Bone marrow (tissue), 2 donors: ENCODE results near the gene SERAC1.

ENCODE experiments used
- DNase-seq, 2 donors: peaks; one replicate each; lab custom pipeline; 2025; lab: John Stamatoyannopoulos, UW

The SERAC1 gene

GRCh38 chr6:158122048-158122447, 46.0 kb downstream of the SERAC1 start:
- no peak for DNase-seq

DNA sequence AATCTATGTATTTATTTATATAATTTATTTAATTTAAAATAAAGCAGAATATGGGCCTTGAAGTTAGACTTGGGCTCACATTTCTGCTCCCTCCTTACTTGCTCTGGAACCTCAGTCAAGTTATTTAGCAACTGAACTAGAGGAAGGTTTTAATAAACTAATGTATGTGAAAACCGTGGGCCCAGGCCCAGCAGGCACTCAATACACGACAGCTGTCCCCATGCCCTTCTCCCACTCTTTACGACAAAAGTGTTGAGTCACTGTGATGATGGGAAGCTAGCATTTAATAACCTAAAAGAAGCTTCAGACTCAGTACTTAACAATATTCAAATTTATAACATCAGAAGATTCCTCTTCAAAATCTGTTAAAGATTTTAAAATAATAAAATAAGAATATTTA, 46.7 kb downstream of the SERAC1 start:
- DNase-seq = no peak

DNA sequence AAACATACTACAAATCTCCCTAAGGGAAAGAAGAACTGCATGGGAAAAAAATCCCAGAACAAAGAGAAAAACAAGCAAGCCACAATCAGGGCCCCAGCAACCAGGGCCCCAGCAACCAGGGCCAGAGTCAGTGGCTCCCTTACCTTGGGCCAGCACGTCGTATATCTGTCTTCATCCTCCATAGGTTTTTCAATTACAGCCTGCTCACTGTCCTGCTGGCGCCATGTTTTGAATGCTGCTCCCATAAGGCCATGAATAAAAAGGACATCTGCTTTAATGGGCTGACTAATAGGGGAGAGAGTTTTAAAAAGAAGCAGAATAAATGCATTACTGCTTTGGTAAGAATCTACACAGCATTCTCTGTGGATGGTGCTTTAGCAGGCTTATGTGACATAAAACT, 49.2 kb downstream of the SERAC1 start:
- no peak for DNase-seq

DNA sequence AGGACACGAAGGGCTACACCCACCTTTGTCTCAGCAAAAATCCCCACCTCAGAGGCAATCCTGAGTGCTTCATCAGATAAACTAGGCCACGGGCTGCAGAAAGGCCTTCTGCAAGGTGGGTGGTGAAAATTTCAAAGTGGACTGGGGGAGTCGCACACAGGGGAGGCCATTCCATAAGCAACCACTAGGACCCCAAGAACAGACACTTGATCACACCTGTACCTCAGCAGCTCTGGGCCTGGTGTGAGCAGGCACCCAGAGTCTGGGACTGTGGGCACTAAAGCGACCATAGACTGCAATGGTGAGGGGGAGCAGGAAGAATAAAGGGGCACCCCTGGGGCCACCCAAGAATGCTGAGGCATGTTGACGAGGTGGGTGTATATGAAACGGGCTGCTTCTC, 52.6 kb downstream of the SERAC1 start:
- DNase-seq = no peak

- no peak for DNase-seq
These were observed 53.0 kb downstream of the SERAC1 start for GRCh38 chr6:158115102-158115501.

- no peak for DNase-seq
These were observed 54.3 kb downstream of the SERAC1 start for GRCh38 chr6:158113802-158114201.

DNA sequence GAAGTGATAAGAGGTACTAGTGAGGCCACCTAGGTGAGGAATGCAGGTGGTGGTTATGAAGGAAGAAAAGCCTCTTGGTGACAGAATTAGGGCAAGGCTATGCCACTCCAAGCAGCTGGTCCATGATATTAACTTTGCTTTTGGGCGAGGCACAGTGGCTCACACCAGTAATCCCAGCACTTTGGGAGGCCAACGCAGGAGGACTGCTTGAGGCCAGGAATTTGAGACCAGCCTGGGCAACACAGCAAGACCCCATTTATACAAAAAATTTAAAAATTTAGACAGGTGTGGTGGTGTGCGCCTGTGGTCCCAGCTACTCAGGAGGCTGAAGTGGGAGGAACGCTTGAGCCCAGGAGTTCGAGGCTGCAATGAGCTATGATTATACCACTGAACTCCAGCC, 56.1 kb downstream of the SERAC1 start:
- DNase-seq = no peak

DNA sequence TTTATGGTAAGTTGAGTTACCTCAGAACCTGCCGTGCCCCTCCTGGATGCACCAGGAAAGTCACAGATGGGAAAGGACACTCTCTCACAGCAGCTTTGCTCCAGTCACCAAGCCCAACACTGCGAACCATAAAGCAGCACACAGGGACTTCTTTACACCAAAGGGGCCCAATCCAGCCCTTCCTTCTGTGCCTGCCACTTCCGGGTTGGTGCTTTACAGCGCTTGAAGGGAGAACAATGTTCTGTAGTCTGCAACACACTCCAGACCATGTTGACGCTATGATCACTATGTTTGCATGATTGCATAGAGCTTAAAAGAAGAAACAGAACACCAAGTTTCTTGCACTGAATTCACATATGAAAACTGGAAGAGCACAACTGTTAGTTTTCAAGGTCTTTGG, 57.1 kb downstream of the SERAC1 start:
- no peak for DNase-seq

GRCh38 chr6:158109748-158110147, 58.3 kb downstream of the SERAC1 start:
- no peak for DNase-seq

DNA sequence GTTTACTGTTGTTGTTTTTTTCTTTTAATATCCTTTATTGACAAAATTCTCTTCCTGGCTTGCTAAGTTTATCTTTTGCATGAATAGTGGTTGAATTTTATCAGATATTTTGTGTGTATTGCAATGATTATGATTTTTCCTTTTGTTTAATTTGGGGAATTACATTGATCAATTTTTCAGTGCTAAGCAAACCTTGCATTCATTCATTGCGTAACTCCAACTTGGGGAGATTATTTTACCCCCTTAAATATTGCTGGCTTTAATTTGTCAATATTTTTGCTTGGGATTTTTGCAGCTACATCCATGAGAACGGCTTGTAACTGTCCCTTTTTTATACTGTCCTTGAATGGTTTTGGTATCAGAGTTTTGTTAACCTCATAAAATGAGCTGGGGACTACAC, 63.4 kb downstream of the SERAC1 start:
- no peak for DNase-seq

GRCh38 chr6:158103228-158103627, 64.8 kb downstream of the SERAC1 start:
- no peak for DNase-seq

- no peak for DNase-seq
These were observed 72.4 kb downstream of the SERAC1 start for GRCh38 chr6:158095671-158096070.

GRCh38 chr6:158095031-158095430, 73.0 kb downstream of the SERAC1 start:
- no peak for DNase-seq

DNA sequence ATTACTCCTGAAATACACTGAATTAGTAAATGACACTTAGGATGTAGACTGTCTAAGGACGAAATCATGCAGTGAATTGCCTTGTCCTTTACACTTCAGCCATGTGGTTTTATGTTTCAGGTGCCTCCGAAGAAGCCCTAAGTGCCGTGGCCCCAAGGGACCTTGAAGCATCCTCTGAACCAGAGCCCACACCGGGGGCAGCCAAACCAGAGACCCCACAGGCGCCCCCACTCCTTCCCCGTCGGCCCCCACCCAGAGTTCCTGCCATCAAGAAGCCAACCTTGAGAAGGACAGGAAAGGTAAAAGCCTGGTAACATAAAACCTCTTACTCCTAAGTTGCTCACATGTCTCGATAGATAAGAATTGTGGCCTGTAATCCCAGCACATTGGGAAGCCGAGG, 75.3 kb downstream of the SERAC1 start:
- no peak for DNase-seq

- no peak for DNase-seq
These were observed 80.7 kb downstream of the SERAC1 start for GRCh38 chr6:158087224-158087867.

- DNase-seq = no peak
These were observed 81.4 kb downstream of the SERAC1 start for GRCh38 chr6:158086504-158087223.

GRCh38 chr6:158086054-158086503, 82.0 kb downstream of the SERAC1 start:
- no peak for DNase-seq

GRCh38 chr6:158085261-158086053, 82.6 kb downstream of the SERAC1 start:
- no peak for DNase-seq

DNA sequence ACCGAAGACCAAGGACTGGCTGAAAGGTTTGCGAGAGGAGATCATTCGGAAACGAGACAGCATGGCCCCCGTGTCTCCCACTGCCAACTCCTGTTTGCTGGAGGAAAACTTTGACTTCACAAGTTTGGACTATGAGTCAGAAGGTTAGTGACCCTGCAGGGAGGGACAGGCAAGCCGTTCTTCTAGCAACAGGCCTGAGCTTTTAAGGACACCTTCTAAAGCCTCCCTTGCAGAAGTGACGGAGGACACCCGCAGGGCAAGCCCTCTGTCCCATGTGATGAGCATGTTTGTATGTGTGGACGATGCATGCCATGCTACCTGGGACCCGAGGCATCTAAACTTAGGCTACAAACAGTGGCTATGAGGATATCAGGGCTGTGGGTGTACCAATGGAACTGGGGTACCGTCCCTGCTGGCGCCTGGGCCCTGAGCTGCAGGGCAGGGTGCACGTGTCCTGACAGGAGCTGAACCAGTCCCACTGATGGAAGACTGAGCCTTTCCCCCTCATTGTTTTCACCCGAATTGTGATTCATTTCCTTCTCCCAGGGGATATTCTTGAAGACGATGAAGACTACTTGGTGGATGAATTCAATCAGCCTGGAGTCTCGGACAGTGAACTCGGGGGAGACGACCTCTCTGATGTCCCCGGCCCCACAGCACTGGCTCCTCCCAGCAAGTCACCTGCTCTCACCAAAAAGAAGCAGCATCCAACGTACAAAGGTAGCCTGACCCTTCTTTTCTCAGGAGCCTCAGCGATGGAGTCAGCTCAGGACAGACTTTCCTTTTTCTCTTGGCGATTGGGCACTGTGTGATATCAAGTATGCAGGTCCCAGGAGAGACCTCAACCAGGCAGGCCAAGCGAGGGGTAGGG, 84.4 kb downstream of the SERAC1 start:
- DNase-seq = no peak

DNA sequence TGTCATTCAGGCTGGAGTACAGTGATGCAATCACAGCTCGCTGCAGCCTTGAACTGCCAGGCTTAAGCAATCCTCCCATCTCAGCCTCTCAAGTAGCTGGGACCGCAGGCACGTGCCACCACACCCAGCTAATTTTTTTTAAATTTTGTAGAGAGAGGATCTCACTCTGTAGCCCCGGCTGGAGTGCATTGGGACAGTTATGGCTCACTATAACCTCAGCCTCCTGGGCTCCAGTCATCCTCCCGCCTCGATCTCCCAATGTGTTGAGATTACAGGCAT, 86.5 kb downstream of the SERAC1 start:
- no peak for DNase-seq

GRCh38 chr6:158080849-158081656, 87.0 kb downstream of the SERAC1 start:
- DNase-seq = no peak
